Globus pallidus (tissue), 1 donor: ENCODE results near the gene SRP68.
"Not testable (repeated sequence)": the region's sequence is repeated elsewhere in the genome, so short reads cannot be mapped to it uniquely, and the experiment has no call there.

Source experiments
- DNase-seq: peaks from one replicate; pipeline ENCODE4 v3.0.0-alpha.2; 2015; ENCODE audit warnings: low spot score

Gene SRP68

GRCh38 chr17:76044475-76045007, 27.8 kb downstream of the SRP68 start:
- DNase-seq = not testable (repeated sequence)

GRCh38 chr17:76042868-76043267, 29.4 kb downstream of the SRP68 start:
- not testable (repeated sequence) for DNase-seq

GRCh38 chr17:76040376-76040775, 31.9 kb downstream of the SRP68 start:
- no peak for DNase-seq

- DNase-seq = no peak
Measured at GRCh38 chr17:76039121-76039520, 33.2 kb downstream of the SRP68 start.

- DNase-seq = no peak
Measured at GRCh38 chr17:76038050-76038449, 34.3 kb downstream of the SRP68 start.

- no peak for DNase-seq
Measured at GRCh38 chr17:76036497-76037261, 35.6 kb downstream of the SRP68 start.

- no peak for DNase-seq
Measured at GRCh38 chr17:76034428-76035350, 37.6 kb downstream of the SRP68 start.

GRCh38 chr17:76033139-76033538, 39.2 kb downstream of the SRP68 start:
- no peak for DNase-seq

- no peak for DNase-seq
Measured at GRCh38 chr17:76032780-76033108, 39.6 kb downstream of the SRP68 start.

GRCh38 chr17:76032073-76032779, 40.1 kb downstream of the SRP68 start:
- DNase-seq = no peak

GRCh38 chr17:76027159-76027839, 45.0 kb downstream of the SRP68 start, which contains the start of gene EVPL:
Gene EVPL, minus strand, starts transcription at chr17:76027306. Its CDS starts 108 bp downstream, at chr17:76027198.
- no peak for DNase-seq

GRCh38 chr17:76026714-76027158, 45.6 kb downstream of the SRP68 start:
- DNase-seq = no peak

- no peak for DNase-seq
Measured at GRCh38 chr17:76025294-76025693, 47.0 kb downstream of the SRP68 start.

GRCh38 chr17:76024353-76024752, 48.0 kb downstream of the SRP68 start:
- no peak for DNase-seq

- no peak for DNase-seq
Measured at GRCh38 chr17:76023900-76024237, 48.4 kb downstream of the SRP68 start.

- no peak for DNase-seq
Measured at GRCh38 chr17:76022973-76023899, 49.1 kb downstream of the SRP68 start.

- DNase-seq = no peak
Measured at GRCh38 chr17:76022285-76022684, 50.0 kb downstream of the SRP68 start.

GRCh38 chr17:76019833-76020467, 52.4 kb downstream of the SRP68 start:
- DNase-seq = no peak

- DNase-seq = no peak
Measured at GRCh38 chr17:76018801-76019200, 53.5 kb downstream of the SRP68 start.

- no peak for DNase-seq
Measured at GRCh38 chr17:76018340-76018680, 54.0 kb downstream of the SRP68 start.
